Right kidney (tissue), 9 donors: ENCODE results near the gene NSG1.
"Not testable (repeated sequence)": the region's sequence is repeated elsewhere in the genome, so short reads cannot be mapped to it uniquely, and the experiment has no call there.

Experiments
- DNase-seq: peaks from one replicate; pipeline ENCODE4 v3.0.0-alpha.2; 2016
- long read RNA-seq, 8 donors: transcript quantifications; one replicate each; lab custom pipeline, GENCODE V29; 2026

Gene NSG1
- long read RNA-seq, donor 1, partial matches to known transcripts, result 0 of 2 reads
- long read RNA-seq, donor 1, other reads (novel, unspliced or antisense), result 0 of 2 reads
- long read RNA-seq, donor 2, partial matches to known transcripts, result 7 of 18 reads
- long read RNA-seq, donor 2, other reads (novel, unspliced or antisense), result 10 of 18 reads
- long read RNA-seq, donor 3, result 0 reads
- long read RNA-seq, donor 4, partial matches to known transcripts, result 0 of 2 reads
- long read RNA-seq, donor 4, other reads (novel, unspliced or antisense), result 0 of 2 reads
- long read RNA-seq, donor 5, partial matches to known transcripts, result 22 of 40 reads
- long read RNA-seq, donor 5, other reads (novel, unspliced or antisense), result 17 of 40 reads
- long read RNA-seq, donor 6, partial matches to known transcripts, result 8 of 10 reads
- long read RNA-seq, donor 6, other reads (novel, unspliced or antisense), result 0 of 10 reads
- long read RNA-seq, donor 7, partial matches to known transcripts, result 15 of 32 reads
- long read RNA-seq, donor 7, other reads (novel, unspliced or antisense), result 16 of 32 reads
- long read RNA-seq, donor 8, partial matches to known transcripts, result 10 of 12 reads
- long read RNA-seq, donor 8, other reads (novel, unspliced or antisense), result 0 of 12 reads

- DNase-seq, result peak; percentile 83
Observed at GRCh38 chr4:4386736-4387392, at the start of gene NSG1. TSS of gene NSG1 (plus strand) at chr4:4387102. CDS start at chr4:4387630, 528 bp downstream.

- DNase-seq, result no peak
Observed at GRCh38 chr4:4338210-4339001, 48.5 kb upstream of the NSG1 start.

GRCh38 chr4:4339504-4340085, 47.3 kb upstream of the NSG1 start:
- no peak for DNase-seq

GRCh38 chr4:4341861-4342650, 44.8 kb upstream of the NSG1 start:
- no peak for DNase-seq

GRCh38 chr4:4343038-4343437, 43.9 kb upstream of the NSG1 start:
- no peak for DNase-seq

- no peak for DNase-seq
Observed at GRCh38 chr4:4344915-4345527, 41.9 kb upstream of the NSG1 start.

- no peak for DNase-seq
Observed at GRCh38 chr4:4347585-4347984, 39.3 kb upstream of the NSG1 start.

- DNase-seq, result not testable (repeated sequence)
Observed at GRCh38 chr4:4348585-4348984, 38.3 kb upstream of the NSG1 start.

- no peak for DNase-seq
Observed at GRCh38 chr4:4349867-4350266, 37.0 kb upstream of the NSG1 start.

DNA sequence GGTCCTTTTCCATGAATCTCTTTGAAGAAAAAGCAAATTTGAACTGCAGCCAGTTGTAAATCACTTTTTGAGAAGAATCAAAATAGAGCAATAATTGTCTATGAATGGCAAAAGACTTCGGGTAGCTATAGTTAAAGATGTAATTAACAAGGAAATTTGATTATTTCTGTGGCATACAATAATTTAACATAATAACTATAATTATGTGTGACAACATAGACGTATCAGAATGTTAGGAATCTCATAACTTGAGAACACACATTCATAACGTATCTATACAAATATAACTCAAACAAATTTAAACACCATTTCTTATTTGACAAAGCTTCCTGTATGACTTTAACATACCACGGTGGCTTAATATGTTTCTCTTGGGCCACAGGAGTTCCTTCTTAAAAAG, 36.0 kb upstream of the NSG1 start:
- no peak for DNase-seq

DNA sequence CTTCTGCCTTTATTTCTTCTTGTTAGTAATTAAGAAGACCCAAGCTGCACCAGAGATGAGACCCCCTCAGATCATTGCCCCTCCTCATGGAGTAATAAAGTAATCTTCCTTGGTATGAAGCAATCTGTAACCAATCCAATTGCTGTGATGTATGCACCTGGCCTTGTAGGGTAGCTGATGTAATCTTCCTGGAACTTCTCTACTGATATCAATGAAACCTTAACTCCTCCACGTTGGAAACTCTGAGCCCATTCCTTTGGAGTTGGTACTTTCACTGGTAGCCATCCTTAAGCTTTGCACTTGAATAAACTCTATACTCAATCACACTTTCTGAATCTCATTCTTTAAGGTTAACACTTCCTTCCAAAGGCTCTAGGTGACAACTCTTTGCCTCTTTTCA, 31.6 kb upstream of the NSG1 start:
- DNase-seq, result no peak

- DNase-seq, result peak; percentile 45
Observed at GRCh38 chr4:4356106-4357041, 30.5 kb upstream of the NSG1 start.

DNA sequence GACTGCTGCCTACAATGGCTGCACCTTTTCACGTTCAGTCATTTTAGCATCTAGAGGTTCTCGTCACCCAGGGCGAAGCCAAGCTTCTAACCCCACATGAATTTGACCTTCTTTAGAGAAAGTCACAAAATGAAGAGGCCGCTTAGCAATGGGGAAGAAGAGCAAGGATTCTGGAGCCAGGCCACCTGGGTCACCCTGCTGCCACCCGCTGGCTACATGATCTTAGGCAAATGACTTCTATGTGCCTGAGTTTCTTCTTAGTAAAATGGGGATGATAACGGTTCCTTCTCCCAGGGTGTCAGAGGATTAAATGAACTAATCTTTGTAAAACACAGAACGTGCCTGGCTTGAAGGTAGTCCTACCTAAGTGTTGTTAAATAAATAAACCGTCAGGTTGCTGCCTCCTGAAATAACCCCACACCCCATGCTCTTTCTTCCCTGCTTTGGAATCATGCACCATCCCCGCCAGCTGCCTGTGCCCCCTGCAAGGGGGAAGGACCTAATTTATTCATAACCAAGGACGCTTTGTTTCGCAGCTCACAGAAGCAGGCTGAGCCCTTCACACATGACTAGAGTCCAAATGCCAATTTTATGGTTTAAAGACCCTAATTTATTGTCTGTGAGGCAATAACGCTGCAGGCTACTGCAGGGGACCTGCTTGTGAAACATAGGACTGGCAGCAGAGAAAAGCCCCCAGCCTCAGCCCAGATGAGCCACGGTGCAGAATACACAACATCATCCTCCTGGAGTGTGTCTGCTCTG, 28.6 kb upstream of the NSG1 start:
- DNase-seq, result no peak

GRCh38 chr4:4361883-4362282, 25.0 kb upstream of the NSG1 start:
- no peak for DNase-seq

- no peak for DNase-seq
Observed at GRCh38 chr4:4362991-4363697, 23.8 kb upstream of the NSG1 start.

GRCh38 chr4:4364061-4364460, 22.8 kb upstream of the NSG1 start:
- no peak for DNase-seq

DNA sequence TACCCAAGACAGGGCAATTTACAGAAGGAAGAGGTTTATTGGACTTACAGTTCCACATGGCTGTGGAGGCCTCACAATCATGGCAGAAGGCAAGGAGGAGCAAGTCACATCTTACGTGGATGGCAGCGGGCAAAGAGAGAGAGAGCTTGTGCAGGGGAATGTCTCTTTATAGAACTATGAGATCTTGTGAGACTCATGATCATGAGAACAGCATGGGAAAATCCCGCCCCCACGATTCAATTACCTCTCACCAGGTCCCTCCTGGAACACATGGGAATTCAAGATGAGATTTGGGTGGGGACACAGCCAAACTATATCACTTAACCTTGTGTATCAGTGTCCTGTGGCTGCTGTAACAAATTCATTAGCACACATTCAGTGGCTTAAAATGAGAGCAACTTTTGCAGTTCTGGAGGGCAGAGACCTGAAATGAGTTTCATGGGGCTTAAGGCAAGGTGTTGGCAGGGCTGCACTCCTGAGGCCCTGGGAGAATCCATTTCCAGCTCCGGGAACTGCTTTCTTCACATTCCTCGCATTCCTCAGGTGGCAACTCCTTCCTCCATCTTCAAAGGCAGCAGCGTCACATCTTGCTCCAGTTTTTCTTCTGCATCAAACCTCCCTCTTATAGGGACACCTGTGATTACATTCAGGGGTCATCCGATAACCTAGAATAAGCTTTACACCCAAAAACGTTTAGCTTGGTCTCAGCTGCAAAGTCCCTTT, 22.3 kb upstream of the NSG1 start:
- DNase-seq, result no peak
